HG02571 (cell line): ENCODE measurements around the gene TST.

Source experiments
- ATAC-seq: cut with Tn5 transposase; IDR thresholded peaks from one replicate; pipeline ENCODE4 v1.9.1; 2021; ENCODE audit warnings: mild to moderate bottlenecking, moderate library complexity; ENCODE audit not compliant: unreplicated experiment

TST gene

DNA sequence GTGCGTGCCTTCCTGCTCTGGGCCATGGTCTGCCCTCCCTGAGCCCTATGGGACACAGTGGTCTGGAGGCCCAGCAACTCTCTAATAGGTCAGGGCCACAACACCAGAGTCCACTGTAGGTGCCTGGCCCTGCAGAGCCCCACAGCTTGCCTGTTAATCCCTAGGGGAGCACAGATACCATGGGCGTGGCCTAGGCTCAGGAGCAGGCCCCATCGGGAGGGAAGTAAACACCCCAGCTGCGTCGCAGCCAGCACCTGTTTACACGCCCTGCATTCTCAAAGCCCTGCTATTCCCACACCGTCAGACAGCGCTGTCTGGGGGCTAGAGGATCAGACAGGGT is 34.8 kb upstream of the TST start:
- no peak for ATAC-seq

DNA sequence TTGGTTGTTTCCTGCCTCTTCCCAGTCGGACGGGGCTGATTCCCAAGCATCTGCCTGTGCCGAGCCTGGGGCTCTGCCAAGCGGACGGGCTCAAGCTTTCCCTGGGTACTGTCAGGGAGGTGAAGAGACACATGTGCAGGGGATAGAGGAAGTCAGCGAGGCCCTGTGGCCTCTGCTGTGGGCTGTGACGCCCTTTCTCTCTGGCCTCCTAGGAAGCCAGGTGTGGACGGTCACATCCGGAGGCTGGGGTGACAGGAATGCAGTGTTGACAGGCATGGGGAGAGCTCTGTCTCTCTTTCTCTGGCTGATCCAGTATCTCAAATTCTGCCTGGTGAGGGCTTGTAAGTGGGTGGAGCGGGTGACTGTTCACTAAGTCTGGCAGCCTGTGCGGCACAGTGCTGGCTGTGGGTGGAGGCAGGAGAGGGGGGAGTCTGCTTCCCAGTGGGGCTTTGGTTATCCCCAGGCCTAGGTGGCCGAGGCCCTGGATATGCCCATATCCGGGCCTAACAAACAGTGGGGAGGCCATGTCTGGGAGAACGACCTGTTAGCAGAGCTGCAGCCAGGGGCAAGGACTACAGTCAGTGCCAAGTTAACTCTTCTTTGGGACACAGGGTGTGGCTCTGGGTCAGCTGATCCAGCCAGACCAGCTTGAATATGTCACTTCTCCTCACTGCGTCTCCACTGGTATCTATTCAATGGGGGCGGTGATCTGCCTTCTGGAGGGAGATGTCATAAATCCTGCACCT is 34.2 kb upstream of the TST start:
- no peak for ATAC-seq

DNA sequence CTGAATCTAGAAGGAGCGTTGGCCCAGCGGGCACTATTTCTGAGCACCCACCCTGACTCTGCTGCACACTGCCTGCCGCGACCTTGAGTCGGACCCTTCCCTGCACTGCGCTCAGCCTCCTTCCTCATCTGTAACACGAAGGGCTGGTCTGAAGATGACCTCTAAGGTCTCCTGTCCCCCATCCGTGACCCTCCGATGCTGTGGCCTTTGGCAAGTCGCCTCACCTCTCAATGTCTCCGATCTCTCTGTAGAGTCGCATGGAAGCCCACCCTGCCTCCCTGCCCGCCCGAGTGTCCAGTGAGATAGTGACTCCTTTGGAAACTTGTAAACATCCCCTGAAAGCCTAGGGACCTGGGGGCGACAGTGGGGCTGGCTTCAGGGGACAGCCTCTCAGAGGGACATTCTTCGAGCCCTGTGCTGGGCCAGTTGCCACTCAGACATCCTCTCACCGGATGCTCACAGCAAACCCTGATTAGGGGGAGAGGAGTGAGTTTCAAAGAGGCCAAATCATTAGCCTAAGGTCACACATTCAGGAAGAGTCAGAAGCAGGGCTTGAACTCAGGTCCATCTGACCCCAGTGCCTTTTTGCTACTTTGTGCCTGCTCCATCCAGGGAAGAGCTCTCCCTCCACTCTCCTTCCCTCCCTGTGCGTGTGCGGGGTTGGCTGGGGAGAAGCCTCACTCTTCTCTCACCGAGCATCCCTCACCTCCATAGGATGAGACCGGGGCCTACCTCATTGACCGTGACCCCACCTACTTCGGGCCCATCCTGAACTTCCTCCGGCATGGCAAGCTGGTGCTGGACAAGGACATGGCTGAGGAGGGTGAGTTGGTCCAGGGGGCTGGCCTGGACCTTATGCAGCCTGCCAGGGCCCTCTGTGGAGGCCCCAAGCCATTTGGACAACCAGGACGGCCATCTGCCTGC is 33.4 kb upstream of the TST start:
- ATAC-seq: no peak

DNA sequence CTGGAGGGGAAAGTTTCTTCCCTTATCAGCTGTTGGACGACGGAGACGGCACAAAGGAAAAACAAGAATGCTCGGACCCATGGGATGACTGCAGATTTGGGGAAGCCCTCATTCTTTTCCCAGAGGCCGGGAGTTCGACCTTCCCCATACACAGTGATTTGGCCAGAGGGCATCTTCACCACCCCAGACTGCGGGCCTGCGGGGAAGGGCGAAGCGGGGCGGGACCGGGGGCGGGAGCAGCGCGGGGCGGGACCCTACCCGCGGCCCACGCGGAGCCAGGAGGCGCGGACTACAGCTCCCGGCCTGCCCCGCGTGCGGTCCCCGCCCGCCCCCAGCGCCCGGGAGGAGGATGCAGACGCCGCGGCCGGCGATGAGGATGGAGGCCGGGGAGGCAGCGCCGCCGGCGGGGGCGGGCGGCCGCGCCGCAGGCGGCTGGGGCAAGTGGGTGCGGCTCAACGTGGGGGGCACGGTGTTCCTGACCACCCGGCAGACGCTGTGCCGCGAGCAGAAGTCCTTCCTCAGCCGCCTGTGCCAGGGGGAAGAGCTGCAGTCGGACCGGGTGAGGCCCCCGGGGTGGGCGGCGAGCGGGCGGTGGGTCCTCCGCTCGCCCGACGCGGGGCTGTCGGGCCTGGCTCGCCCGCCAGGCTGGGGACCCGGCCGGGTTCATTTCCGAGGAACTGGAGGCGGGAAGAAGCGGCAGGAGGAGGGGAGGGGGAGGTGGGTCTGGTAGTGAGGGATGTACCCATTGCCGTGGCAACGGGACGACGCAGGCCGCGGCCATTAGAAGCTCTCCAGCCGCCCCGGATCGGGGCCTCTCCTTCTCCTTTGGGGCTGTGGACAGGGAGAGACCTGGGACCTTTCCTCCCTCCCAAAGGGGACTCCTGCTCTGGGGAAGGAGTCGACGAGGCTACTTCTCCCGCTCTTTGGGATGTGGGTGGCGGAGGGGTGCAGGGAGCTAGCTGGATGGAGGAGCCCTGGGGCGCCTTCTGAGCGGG is 32.4 kb upstream of the TST start, which contains the start of gene KCTD17:
Gene KCTD17 (plus strand): TSS at position 352 of the 995 bp plus-strand sequence. CDS start 19 bp downstream, at position 371.
- ATAC-seq: peak; percentile 77

GRCh38 chr22:37050913-37051312 is 31.7 kb upstream of the TST start:
- ATAC-seq: no peak

GRCh38 chr22:37049224-37049623 is 30.0 kb upstream of the TST start:
- ATAC-seq: no peak

DNA sequence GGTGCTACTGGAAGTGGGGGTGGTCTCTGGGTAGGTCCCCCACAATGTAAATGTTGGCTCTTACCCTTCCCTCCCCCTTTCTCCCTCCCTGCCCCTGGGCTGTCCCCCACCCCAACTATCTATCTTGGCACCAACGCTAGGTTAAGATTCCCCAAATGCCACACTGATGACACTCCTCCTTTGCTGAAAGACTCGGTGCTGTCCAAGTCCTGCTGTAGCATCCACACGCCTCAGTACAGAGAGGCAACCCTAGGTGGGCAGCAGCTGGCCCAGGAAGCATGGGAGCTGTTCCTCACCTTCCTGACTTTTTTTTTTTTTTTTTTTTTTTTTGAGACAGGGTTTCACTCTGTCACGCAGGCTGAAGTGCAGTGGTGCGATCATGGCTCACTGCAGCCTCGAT is 28.9 kb upstream of the TST start:
- ATAC-seq: no peak

DNA sequence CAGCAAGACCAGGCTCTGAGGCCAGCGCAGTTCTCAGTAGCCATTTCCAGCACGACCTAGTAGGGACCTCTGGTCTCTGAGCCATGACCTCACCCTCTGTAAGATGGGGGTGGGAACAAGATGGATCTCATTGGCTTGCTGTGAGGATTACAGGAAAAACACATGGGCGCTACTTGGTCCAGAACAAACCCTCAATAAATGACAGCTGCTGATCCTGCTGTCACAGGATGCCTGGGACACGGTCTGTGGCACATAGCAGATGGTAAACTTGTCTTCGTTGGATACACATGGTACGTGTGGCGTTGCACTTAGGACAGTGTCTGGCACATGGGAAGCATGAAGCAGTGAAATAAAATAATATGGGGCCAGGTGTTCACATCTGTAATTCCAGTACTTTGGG is 27.8 kb upstream of the TST start:
- ATAC-seq: no peak

- ATAC-seq: no peak
Observed at GRCh38 chr22:37046589-37046988, 27.3 kb upstream of the TST start.

- no peak for ATAC-seq
Observed at GRCh38 chr22:37045958-37046357, 26.7 kb upstream of the TST start.

DNA sequence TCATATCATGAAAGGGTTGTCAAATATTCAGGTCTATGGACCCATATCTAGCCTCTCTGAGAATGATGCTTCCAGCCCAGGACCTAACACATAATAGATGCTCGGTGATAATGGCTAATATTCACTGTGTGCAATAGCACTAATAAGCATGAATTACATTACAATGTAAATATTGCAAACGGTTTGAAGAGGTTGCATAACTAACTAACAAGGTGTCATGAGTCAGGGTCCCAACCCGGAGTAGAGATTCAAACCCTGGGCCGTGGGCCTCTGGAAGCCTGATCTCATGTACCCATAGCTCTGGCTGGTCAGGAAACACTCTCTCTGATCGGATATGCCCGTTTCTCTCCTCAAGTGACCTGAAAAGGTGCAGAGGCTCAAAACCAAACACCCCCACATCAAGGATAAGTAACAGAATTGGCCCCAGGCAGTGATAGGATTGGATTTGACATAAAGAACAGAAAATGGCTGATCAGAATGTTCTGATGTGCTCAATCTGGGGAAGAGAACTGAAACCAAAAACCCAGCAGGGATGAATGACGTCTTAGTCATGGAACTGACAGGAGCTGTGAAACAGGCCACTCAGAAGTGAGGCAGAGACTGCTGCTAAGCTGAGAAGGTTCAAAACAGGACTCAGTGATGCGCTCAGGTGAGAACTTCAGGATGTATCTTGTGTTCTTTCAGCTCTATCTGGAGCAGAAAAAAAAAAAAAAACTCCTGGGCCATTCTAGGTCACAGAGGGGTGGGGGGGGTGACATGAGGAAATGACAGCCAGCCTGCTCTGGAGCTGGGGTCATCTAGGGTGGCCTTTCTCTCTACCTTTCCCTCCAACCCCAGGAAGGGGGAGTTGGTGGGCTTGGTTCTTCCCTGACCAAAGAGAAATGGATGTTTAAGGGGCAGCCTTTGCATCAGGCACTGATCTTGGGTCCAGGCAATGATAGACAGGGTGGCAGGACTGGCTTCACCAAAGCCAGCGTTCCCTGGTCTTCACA is 25.7 kb upstream of the TST start:
- no peak for ATAC-seq

GRCh38 chr22:37043828-37044538 is 24.7 kb upstream of the TST start:
- ATAC-seq: no peak

GRCh38 chr22:37043209-37043827 is 24.1 kb upstream of the TST start:
- ATAC-seq: no peak

- no peak for ATAC-seq
Observed at GRCh38 chr22:37039466-37039865, 20.2 kb upstream of the TST start.

DNA sequence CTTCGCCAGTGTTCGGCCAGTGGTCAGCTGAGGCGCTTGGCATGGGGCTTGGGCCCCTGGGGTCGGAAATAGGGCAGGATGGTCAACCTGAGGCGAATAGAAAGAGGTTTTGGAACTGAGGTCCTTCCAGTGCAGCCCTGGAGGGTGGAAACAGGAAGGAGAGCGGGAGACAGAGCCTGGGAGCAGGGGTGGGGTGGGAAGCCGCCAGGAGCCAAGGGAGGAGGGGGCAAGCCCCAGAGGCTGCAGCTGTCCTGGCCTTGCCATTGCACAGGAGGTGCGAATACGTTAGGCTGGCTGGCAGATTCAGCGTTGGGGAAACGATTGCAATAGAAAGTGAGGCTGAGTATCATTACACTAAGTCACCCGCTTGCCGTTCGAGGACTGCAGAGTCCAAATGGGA is 18.4 kb upstream of the TST start:
- no peak for ATAC-seq

- no peak for ATAC-seq
Observed at GRCh38 chr22:37036655-37037377, 17.6 kb upstream of the TST start.

- ATAC-seq: no peak
Observed at GRCh38 chr22:37033605-37034430, 14.6 kb upstream of the TST start.
